Thymus (tissue), 11 donors: ENCODE measurements around the gene MRTFB. TPM values are rescaled to one million over a fixed set of nuclear protein-coding genes. Genes with fewer than 3 reads are reported as not detected.
"Not testable (repeated sequence)": the region's sequence is repeated elsewhere in the genome, so short reads cannot be mapped to it uniquely, and the experiment has no call there.

ENCODE experiments used
- DNase-seq, 9 donors: peaks; one replicate each; pipeline ENCODE4 v3.0.0-alpha.2; 2013; ENCODE audit warnings: low spot score in 9 of 9, low read depth in 6 of 9, missing footprints in 1 of 9
- H3K27ac ChIP-seq, 2 donors: one replicate each; pipeline ENCODE4 v1.5.1; 2013; ENCODE audit warnings: control low read depth in 1 of 2, low read depth in 1 of 2, low read length in 1 of 2, mild to moderate bottlenecking in 1 of 2, moderate library complexity in 1 of 2
- H3K27me3 ChIP-seq, 2 donors: one replicate each; pipeline ENCODE4 v1.5.1; 2013; ENCODE audit warnings: low read length in 1 of 2; ENCODE audit not compliant: control insufficient read depth in 2 of 2, insufficient read depth in 1 of 2
- H3K36me3 ChIP-seq, 2 donors: one replicate each; pipeline ENCODE4 v1.5.1; 2013; ENCODE audit warnings: low read length in 1 of 2, mild to moderate bottlenecking in 1 of 2, moderate library complexity in 1 of 2; ENCODE audit not compliant: control insufficient read depth in 2 of 2, insufficient read depth in 2 of 2
- H3K4me1 ChIP-seq, 2 donors: one replicate each; pipeline ENCODE4 v1.5.1; 2013; ENCODE audit warnings: low read length in 2 of 2; ENCODE audit not compliant: control insufficient read depth in 2 of 2, insufficient read depth in 2 of 2
- H3K4me3 ChIP-seq, 2 donors: one replicate each; pipeline ENCODE4 v1.5.1; 2013; ENCODE audit warnings: low read length in 2 of 2, control low read depth in 1 of 2, mild to moderate bottlenecking in 1 of 2
- H3K9me3 ChIP-seq, 2 donors: one replicate each; pipeline ENCODE4 v1.5.1; 2013; ENCODE audit warnings: low read length in 1 of 2, mild to moderate bottlenecking in 1 of 2; ENCODE audit not compliant: control insufficient read depth in 2 of 2, insufficient read depth in 1 of 2
- WGBS: extraction: QIAGEN DNeasy Blood & Tissue Kit; methylation state at CpG from one replicate; pipeline ENCODE4 v1.1.7; 2013; 5-methylcytosine and 5-hydroxymethylcytosine counted together
- polyA plus RNA-seq: library from polyadenylated mRNA; stranded (reverse); fragments of 200-250 nt; gene quantifications from one replicate; pipeline ENCODE4 v1.2.3, GENCODE V29; 2013
- total RNA-seq: library from RNA; stranded (reverse); fragments of 120-200 nt; gene quantifications from one replicate; pipeline ENCODE4 v1.2.4, GENCODE V29; 2013
- donor health status: healthy.

The MRTFB gene
- total and polyA plus RNA-seq, 2 donors, result 8.3 to 10.7 TPM

- no peaks in the 10 kb centered on the region for H3K36me3 ChIP-seq
- H3K4me3 ChIP-seq, result no peak overlapping the region
- H3K27me3 ChIP-seq, result no peaks in the 10 kb centered on the region
- no peaks in the 10 kb centered on the region for H3K4me1 ChIP-seq
- 96% methylated on average over 3 of the region's 3 CpGs for WGBS
- H3K9me3 ChIP-seq, result no peaks in the 10 kb centered on the region
- H3K27ac ChIP-seq, result no peak overlapping the region
- DNase-seq, result no peak
These were observed 50.8 kb downstream of the MRTFB start for GRCh38 chr16:14121872-14122271.

- H3K36me3 ChIP-seq, H3K27ac ChIP-seq, H3K4me3 ChIP-seq, H3K4me1 ChIP-seq, H3K9me3 ChIP-seq, H3K27me3 ChIP-seq, DNase-seq: not testable (repeated sequence)
- 97% methylated on average over 3 of the region's 3 CpGs for WGBS
These were observed 51.3 kb downstream of the MRTFB start for GRCh38 chr16:14122430-14122829.

- no peak for DNase-seq
- 93% methylated on average over 5 of the region's 5 CpGs for WGBS
- no peak overlapping the region for H3K4me3 ChIP-seq
These were observed 54.0 kb downstream of the MRTFB start for GRCh38 chr16:14125000-14125681.

GRCh38 chr16:14125708-14126107 is 54.6 kb downstream of the MRTFB start:
- no peak for DNase-seq
- Histone ChIP-seq H3K27ac (no peak overlapping the region), H3K9me3 (no peaks in the 10 kb centered on the region), H3K4me1 (no peaks in the 10 kb centered on the region), H3K36me3 (no peaks in the 10 kb centered on the region), H3K4me3 (no peak overlapping the region), H3K27me3 (no peaks in the 10 kb centered on the region)
- WGBS, result 94% methylated on average over 3 of the region's 3 CpGs

More at GRCh38 chr16:14125000-14125681, 54.0 kb downstream of the MRTFB start:
- no peaks in the 10 kb centered on the region for H3K4me1 ChIP-seq
- no peaks in the 10 kb centered on the region for H3K9me3 ChIP-seq
- no peak overlapping the region for H3K27ac ChIP-seq
- no peaks in the 10 kb centered on the region for H3K36me3 ChIP-seq
- no peaks in the 10 kb centered on the region for H3K27me3 ChIP-seq

DNA sequence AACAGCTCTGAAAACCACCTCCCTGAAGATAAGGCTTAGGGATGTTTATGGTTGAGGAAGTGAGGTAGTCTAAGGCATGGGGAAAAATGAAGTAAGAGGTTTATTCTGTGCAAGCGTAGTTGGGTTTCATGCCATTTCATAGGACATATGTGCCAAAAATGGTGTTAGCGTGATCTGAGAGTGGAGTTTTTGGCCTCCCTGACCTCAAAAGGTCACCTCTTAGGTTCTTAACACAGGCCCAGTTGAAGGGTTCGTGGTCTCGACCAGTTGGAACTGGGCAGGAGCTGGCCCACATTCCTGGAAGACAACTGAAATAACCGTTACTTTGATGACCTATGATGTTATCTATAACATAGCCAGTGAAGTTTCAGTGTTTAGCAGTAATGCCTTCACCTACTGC is 57.0 kb downstream of the MRTFB start:
- Histone ChIP-seq H3K4me1 (no peaks in the 10 kb centered on the region), H3K27ac (no peak overlapping the region), H3K4me3 (no peak overlapping the region), H3K9me3 (no peaks in the 10 kb centered on the region), H3K36me3 (no peaks in the 10 kb centered on the region), H3K27me3 (no peaks in the 10 kb centered on the region)
- DNase-seq, result no peak
- 96% methylated on average over 5 of the region's 5 CpGs for WGBS

DNA sequence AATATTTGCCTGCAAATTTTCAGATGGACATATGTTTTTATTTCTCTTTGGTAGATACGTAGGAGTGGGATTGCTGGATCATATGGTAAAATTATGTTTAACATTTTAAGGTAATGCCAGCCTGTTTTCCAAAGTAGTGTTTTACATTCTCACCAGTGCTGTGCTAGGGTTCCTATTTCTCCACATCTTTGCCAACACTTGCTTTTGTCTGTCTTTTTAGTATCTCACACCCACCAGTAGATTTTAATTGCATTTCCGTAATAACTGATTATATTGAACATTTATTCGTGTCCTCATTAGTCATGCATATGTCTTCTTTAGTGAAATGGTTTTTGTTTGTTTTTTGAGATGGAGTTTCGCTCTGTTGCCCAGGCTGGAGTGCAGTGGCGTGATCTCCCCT is 58.4 kb downstream of the MRTFB start:
- 97% methylated on average over 5 of the region's 5 CpGs for WGBS

GRCh38 chr16:14131774-14132695 is 60.9 kb downstream of the MRTFB start:
- Histone ChIP-seq H3K27me3 (no peaks in the 10 kb centered on the region), H3K4me1 (no peaks in the 10 kb centered on the region), H3K27ac (no peak overlapping the region), H3K9me3 (no peaks in the 10 kb centered on the region), H3K36me3 (no peaks in the 10 kb centered on the region), H3K4me3 (no peak overlapping the region)
- WGBS, result 98% methylated on average over 4 of the region's 4 CpGs
- no peak for DNase-seq

More for the DNA sequence above, 58.4 kb downstream of the MRTFB start:
- DNase-seq, result no peak
- Histone ChIP-seq H3K9me3 (no peaks in the 10 kb centered on the region), H3K4me1 (no peaks in the 10 kb centered on the region), H3K27me3 (no peaks in the 10 kb centered on the region), H3K27ac (no peak overlapping the region), H3K36me3 (no peaks in the 10 kb centered on the region), H3K4me3 (no peak overlapping the region)

- no peaks in the 10 kb centered on the region for H3K4me1 ChIP-seq
- no peaks in the 10 kb centered on the region for H3K27me3 ChIP-seq
- no peaks in the 10 kb centered on the region for H3K36me3 ChIP-seq
- no peak overlapping the region for H3K4me3 ChIP-seq
- H3K9me3 ChIP-seq, result no peaks in the 10 kb centered on the region
- 94% methylated on average over 4 of the region's 4 CpGs for WGBS
- DNase-seq, result no peak
- H3K27ac ChIP-seq, result no peak overlapping the region
These were observed 61.6 kb downstream of the MRTFB start for GRCh38 chr16:14132696-14133048.

DNA sequence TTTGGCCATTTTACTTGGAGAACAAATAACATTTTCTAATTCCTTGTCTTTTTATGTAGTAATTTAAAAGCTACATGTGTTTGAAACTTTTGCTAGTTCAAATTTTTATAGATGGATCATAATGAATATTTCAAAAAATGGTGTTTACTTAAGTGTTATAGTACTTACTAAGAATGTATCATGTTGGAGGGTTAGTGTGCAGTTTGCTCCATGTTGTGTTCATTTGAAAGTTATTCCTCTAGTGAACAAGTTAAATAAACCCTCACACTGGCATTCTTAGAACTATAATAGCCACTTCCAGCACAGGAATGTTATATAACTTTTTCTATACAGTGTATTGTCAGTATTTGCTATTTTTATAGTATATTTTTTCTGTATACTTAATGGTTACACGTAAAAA is 62.8 kb downstream of the MRTFB start:
- H3K36me3 ChIP-seq, result no peaks in the 10 kb centered on the region
- H3K9me3 ChIP-seq, result no peaks in the 10 kb centered on the region
- DNase-seq, result no peak
- WGBS, result 98% methylated on average over 1 of the region's 1 CpG
- no peak overlapping the region for H3K4me3 ChIP-seq
- no peak overlapping the region for H3K27ac ChIP-seq
- H3K4me1 ChIP-seq, result no peaks in the 10 kb centered on the region
- H3K27me3 ChIP-seq, result no peaks in the 10 kb centered on the region
